Effector memory CD8-positive, alpha-beta T cell (primary cell): Measurements from ENCODE around the gene GALNT10.
A peak's percentile ranks its signal among the peaks of the same experiment; 100 is the strongest.

ENCODE experiments used
- ATAC-seq: fragments of 150-1000 bp; cut with Tn5 transposase; replicated peaks from 2 replicates; pipeline ENCODE4 v1.10.0; 2021; ENCODE audit warnings: mild to moderate bottlenecking, moderate library complexity
- DNase-seq, 3 experiments: peaks; one replicate each; pipeline ENCODE4 v3.0.0; 2021
- H3K27ac Mint-ChIP-seq, 2 donors: one replicate each; pipeline ENCODE4 v1.8.0; 2022; ENCODE audit warnings: mild to moderate bottlenecking in 2 of 2, mixed read lengths in 2 of 2, moderate library complexity in 2 of 2
- H3K27me3 Mint-ChIP-seq, 2 donors: one replicate each; pipeline ENCODE4 v1.8.0; 2022; ENCODE audit warnings: mixed read lengths in 2 of 2
- H3K36me3 Mint-ChIP-seq: one replicate; pipeline ENCODE4 v1.8.0; 2022; ENCODE audit warnings: mild to moderate bottlenecking, moderate library complexity, mixed read lengths; ENCODE audit not compliant: insufficient read depth
- H3K4me1 Mint-ChIP-seq, 2 donors: one replicate each; pipeline ENCODE4 v1.8.0; 2022; ENCODE audit warnings: low read depth in 2 of 2, mixed read lengths in 2 of 2
- H3K4me3 Mint-ChIP-seq, 2 donors: one replicate each; pipeline ENCODE4 v1.8.0; 2022; ENCODE audit warnings: mild to moderate bottlenecking in 2 of 2, mixed read lengths in 2 of 2, moderate library complexity in 2 of 2
- H3K9me3 Mint-ChIP-seq, 2 donors: one replicate each; pipeline ENCODE4 v1.8.0; 2022; ENCODE audit warnings: mixed read lengths in 2 of 2

GALNT10 gene

DNA sequence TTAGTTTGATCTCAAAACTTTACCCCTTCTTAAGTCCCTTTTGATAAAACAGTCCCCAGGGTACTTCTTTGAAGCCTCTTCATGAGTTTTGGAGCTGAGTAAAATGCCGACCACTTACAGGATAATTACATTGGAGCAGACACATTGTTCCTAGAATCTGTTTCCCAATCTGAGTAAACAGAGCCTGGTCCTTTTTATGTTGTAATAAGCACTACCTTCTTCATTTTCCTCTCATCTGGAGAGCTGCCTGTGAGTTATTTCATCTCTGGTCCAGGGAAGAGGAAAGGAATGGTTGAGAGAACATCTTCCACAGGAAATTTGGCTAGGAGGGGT, 26.3 kb upstream of the GALNT10 start:
- no peaks in the 10 kb centered on the region for H3K4me1 Mint-ChIP-seq
- DNase-seq (no peak), ATAC-seq (no peak)
- no peak overlapping the region for H3K27ac Mint-ChIP-seq
- no peaks in the 10 kb centered on the region for H3K9me3 Mint-ChIP-seq
- H3K4me3 Mint-ChIP-seq, result no peak overlapping the region
- H3K27me3 Mint-ChIP-seq, result peaks cover 33 to 40% of the 10 kb centered on the region in 2 donors
- no peaks in the 10 kb centered on the region for H3K36me3 Mint-ChIP-seq

DNA sequence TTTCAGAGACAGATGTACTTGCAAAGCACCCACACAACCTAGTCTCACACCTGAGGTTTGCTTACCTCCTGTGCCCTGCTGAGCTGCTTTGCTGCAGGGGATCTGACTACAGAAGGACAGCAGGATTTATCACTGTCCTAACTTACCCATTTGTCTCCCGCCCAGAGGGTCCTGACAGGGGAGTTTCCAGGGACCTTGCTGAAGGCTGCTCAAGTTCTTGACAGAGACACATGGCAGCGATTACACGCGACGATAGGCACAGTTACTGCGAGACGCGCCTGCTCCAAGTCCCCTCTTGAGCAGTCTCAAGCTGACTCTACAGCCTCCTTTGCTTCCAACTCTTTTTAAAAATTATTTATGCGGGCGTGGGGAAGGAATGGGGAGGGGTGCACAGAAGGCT, 24.6 kb upstream of the GALNT10 start:
- no peak overlapping the region for H3K27ac Mint-ChIP-seq
- H3K4me3 Mint-ChIP-seq, result no peak overlapping the region
- peaks cover 33 to 40% of the 10 kb centered on the region in 2 donors for H3K27me3 Mint-ChIP-seq
- no peaks in the 10 kb centered on the region for H3K36me3 Mint-ChIP-seq
- no peak for DNase-seq
- ATAC-seq, result no peak
- no peaks in the 10 kb centered on the region for H3K9me3 Mint-ChIP-seq
- H3K4me1 Mint-ChIP-seq, result no peaks in the 10 kb centered on the region

GRCh38 chr5:154166901-154167791, 23.4 kb upstream of the GALNT10 start:
- Mint-ChIP-seq H3K27ac (no peak overlapping the region), H3K4me3 (no peak overlapping the region), H3K36me3 (no peaks in the 10 kb centered on the region), H3K27me3 (peaks cover 24 to 40% of the 10 kb centered on the region in 2 donors), H3K9me3 (no peaks in the 10 kb centered on the region), H3K4me1 (no peaks in the 10 kb centered on the region)
- DNase-seq (no peak), ATAC-seq (no peak)

DNA sequence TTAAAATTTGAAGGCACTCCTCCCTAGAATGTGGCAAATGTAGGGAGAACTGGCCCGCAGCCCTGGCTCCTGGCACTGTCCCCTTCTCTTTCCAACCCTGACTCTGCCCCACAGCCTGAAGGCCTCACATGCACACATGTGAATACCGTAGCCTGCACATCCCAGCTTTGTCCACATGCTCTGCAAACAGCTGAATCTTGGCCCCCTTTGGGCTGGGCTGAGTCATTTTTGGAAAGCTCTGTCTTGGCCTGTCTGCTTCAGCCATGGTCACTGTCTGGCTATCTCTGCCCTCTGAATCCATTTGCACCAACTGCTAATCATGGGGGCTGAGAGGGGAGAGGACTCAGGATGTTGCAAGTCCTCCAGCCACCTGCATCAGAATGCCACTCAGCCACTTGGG, 22.1 kb upstream of the GALNT10 start:
- Mint-ChIP-seq H3K27ac (no peak overlapping the region), H3K4me1 (no peaks in the 10 kb centered on the region), H3K9me3 (no peaks in the 10 kb centered on the region), H3K27me3 (peaks cover 18 to 29% of the 10 kb centered on the region in 2 donors), H3K36me3 (no peaks in the 10 kb centered on the region), H3K4me3 (no peak overlapping the region)
- DNase-seq (no peak), ATAC-seq (no peak)

DNA sequence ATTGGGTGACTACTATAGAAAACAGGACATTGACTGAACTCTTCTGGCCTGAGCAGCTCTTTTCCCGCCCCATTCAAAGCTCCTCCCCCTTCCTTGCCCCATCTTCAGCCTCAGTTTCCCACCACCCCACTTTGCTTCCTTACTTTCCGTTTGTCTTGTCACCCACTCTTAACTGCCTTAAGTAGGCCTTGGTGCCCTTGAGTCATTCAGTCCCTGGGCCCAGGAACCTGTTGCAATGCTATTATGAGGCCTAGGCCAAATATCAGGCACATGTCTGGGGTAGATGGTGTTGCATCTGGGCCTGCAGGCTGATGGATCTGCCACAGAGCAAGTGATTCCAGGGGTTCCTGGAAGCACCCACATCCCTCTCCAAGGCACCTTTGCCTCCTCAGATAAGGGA, 17.7 kb upstream of the GALNT10 start:
- Mint-ChIP-seq H3K4me1 (no peaks in the 10 kb centered on the region), H3K27ac (no peak overlapping the region), H3K27me3 (peaks cover 0 to 6% of the 10 kb centered on the region in 2 donors), H3K4me3 (no peak overlapping the region), H3K36me3 (no peaks in the 10 kb centered on the region), H3K9me3 (no peaks in the 10 kb centered on the region)
- no peak for DNase-seq
- ATAC-seq, result no peak

GRCh38 chr5:154174091-154174490, 16.4 kb upstream of the GALNT10 start:
- Mint-ChIP-seq H3K9me3 (no peaks in the 10 kb centered on the region), H3K27me3 (peaks cover 8 to 11% of the 10 kb centered on the region in 2 donors), H3K4me3 (no peak overlapping the region), H3K36me3 (no peaks in the 10 kb centered on the region), H3K27ac (no peak overlapping the region), H3K4me1 (no peaks in the 10 kb centered on the region)
- DNase-seq (no peak), ATAC-seq (no peak)

DNA sequence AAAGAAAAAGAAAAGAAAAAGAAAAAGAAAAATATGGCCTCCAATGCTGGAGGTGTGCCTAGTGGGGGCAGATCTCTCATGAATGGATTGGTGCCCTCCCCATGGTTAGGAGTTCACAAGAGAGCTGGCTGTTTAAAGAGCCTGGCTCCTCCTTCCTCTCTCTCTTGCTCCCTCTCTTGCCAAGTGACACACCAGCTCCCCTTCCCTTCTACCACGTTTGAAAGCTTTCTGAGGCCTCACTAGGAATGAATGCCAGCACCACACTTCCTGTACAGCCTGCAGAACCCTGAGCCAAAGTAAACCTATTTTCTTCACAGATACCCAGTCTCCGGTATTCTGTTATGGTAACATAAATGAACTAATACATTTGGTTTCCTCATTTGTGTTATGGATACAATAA, 14.4 kb upstream of the GALNT10 start:
- no peaks in the 10 kb centered on the region for H3K36me3 Mint-ChIP-seq
- H3K27me3 Mint-ChIP-seq, result peaks cover 15 to 18% of the 10 kb centered on the region in 2 donors
- H3K9me3 Mint-ChIP-seq, result no peaks in the 10 kb centered on the region
- H3K4me3 Mint-ChIP-seq, result no peak overlapping the region
- no peak for ATAC-seq
- peaks cover 0 to 4% of the 10 kb centered on the region in 2 donors for H3K4me1 Mint-ChIP-seq
- no peak overlapping the region for H3K27ac Mint-ChIP-seq
- DNase-seq, result no peak

DNA sequence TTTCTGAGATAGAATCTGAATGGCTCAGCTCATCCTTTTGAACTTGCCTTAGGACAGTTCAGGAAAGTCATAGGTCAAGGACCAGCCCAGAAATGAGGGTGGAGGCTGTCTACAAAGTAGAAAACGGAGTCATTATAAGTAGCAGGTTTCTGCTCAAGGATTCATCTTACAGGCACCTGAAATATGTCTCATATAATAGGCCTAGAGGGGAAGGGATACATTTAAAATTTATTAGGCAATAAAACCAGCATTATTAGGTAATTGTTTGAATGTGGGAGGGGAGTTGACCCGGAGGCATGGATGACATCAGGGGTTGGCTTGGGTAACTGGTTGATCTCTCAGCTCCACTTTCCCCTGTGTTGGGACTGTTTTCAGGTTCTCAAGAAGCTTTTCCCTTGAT, 11.9 kb upstream of the GALNT10 start:
- Mint-ChIP-seq H3K27me3 (peaks cover 15 to 18% of the 10 kb centered on the region in 2 donors), H3K36me3 (no peaks in the 10 kb centered on the region), H3K9me3 (no peaks in the 10 kb centered on the region), H3K4me3 (no peak overlapping the region), H3K4me1 (peaks cover 0 to 4% of the 10 kb centered on the region in 2 donors), H3K27ac (no peak overlapping the region)
- DNase-seq (no peak), ATAC-seq (no peak)

DNA sequence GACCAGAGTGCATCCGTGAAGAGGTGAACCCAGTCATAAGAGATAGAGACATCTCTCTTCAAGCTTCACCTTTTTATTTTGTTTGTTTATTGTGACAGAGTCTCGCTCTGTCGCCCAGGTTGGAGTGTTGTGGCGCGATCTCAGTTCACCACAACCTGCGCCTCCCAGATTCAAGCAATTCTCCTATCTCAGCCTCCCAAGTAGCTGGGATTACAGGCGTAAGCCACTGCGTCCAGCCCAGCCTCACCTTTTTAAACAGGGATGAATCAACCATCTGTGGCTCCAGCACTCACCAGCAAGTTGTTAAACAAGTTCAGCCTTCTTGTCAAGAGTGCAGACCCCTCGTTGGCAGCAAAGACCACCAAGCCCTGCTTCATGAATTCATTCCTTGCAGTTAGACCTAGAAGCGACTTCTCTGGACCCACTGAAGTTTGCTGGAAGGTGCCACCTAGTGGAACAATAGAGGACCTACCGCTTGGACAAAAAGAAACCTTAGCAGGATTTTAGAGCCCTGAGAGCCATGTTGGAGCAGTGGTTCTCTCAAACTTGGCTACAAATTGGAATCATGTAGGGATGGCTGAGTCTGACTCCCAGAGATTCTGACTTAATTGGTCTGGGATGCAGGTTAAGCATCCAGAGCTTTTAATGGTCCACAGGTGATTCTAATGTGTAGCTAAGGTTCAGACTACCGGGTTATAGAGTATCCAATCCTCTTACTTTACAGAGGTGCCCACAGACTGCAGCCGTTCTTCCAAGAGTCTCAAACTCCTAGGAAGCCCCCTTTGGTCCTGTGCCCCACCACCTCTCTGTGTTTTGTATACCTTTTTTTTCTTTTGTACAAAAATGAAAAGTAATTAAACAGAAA, 10.5 kb upstream of the GALNT10 start:
- peaks cover 15 to 18% of the 10 kb centered on the region in 2 donors for H3K27me3 Mint-ChIP-seq
- H3K9me3 Mint-ChIP-seq, result no peaks in the 10 kb centered on the region
- H3K4me3 Mint-ChIP-seq, result no peak overlapping the region
- peaks cover 0 to 4% of the 10 kb centered on the region in 2 donors for H3K4me1 Mint-ChIP-seq
- ATAC-seq, result peak; percentile 95
- H3K27ac Mint-ChIP-seq, result no peak overlapping the region
- DNase-seq, result peak in 2 of 3 experiments; percentile 23 to 28
- no peaks in the 10 kb centered on the region for H3K36me3 Mint-ChIP-seq

- H3K36me3 Mint-ChIP-seq, result no peaks in the 10 kb centered on the region
- H3K27ac Mint-ChIP-seq, result no peak overlapping the region
- no peak overlapping the region for H3K4me3 Mint-ChIP-seq
- no peaks in the 10 kb centered on the region for H3K9me3 Mint-ChIP-seq
- no peak for DNase-seq
- peaks cover 0 to 4% of the 10 kb centered on the region in 2 donors for H3K4me1 Mint-ChIP-seq
- peaks cover 14 to 18% of the 10 kb centered on the region in 2 donors for H3K27me3 Mint-ChIP-seq
- no peak for ATAC-seq
Measured at GRCh38 chr5:154181161-154181560, 9.4 kb upstream of the GALNT10 start.

DNA sequence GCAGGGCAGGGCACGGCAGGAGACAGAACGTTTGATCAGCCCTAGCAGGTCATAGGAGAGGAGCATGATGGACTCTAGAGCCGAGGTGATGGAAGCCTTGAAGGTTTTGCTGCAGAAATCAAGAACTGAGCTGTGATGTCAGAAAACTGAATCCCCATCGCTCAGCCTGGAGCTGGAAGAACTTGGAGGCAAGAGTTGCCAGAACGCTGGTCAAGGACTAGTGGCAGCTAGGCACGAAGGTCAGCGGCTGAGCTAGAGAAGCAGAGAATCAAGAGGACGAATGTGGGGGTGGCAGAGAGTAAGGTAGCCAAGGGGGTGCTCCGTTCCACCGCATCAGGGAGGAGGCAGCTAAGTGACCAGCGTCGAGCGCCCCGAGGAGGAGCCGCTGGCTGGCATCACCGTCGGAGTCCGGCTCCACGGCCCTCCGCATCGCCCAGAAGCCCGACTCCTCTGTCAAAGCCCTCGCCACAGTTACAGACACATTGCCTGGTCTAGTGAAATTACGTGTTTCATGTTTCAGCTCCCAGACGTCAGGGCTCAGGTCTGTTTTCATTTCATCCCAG, 1.2 kb upstream of the GALNT10 start:
- peaks cover 16% of the 10 kb centered on the region for H3K36me3 Mint-ChIP-seq
- peaks cover 33% of the 10 kb centered on the region in 2 donors for H3K4me1 Mint-ChIP-seq
- ATAC-seq (no peak), DNase-seq (no peak)
- no peaks in the 10 kb centered on the region for H3K9me3 Mint-ChIP-seq
- H3K27ac Mint-ChIP-seq, result peak overlapping the region; percentile 9 to 86
- no peaks in the 10 kb centered on the region for H3K27me3 Mint-ChIP-seq
- peak overlapping the region; percentile 81 to 89 for H3K4me3 Mint-ChIP-seq

DNA sequence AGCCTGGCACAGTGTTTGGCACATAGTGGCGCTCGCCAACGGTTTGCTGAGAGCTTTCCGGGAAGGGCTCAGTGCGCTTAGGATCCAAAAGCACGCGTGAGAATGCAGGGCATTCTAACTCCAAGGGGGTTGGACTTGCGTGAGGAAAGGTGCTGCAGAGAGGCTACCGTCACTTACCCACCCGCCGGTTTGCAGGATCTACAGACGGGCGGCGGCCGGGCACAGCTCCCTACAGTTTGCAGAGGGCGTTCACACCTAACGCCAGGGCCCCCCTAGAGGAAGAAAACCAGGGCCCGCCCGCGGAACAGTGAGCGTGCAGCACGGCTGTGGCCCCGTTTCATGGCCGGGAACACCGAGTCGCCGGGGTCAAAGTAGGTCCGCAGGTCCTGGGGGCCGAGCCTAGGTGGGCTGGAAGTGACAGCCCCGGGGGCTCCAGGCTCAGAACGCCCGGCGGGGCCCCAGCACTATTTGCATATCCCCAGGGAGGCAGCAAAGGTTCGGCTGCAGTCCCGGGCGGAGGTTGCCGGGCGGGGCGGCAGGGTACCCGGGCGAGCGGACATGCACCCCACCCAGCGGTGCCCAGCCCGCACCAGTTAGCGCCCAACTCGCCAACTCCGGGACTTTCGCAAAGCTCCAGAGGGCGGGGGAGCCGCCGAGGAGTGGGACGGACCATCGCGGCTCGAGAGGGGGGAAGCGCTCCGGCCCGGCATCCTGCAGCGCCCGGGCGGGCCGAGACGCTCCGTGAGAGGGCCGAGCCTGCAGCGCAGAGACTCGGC, 526 bp upstream of the GALNT10 start:
- Mint-ChIP-seq H3K36me3 (peaks cover 19% of the 10 kb centered on the region), H3K9me3 (no peaks in the 10 kb centered on the region), H3K4me3 (peak overlapping the region; percentile 81 to 89), H3K27ac (peak overlapping the region; percentile 9 to 86), H3K27me3 (no peaks in the 10 kb centered on the region), H3K4me1 (peaks cover 34% of the 10 kb centered on the region in 2 donors)
- ATAC-seq (peak; percentile 87), DNase-seq (peak; percentile 81 to 83 (median 83))
